Lower lobe of right lung (tissue), 2 donors: ENCODE data around the gene EPB41L1. TPM values are rescaled to one million over a fixed set of nuclear protein-coding genes. Genes with fewer than 3 reads are reported as not detected.

Experiments
- ATAC-seq, 2 donors: fragments of 200-7000 bp; cut with Tn5 transposase; one replicate each; pipeline ENCODE4 v1.9.1; 2020 to 2022; ENCODE audit warnings: mild to moderate bottlenecking in 2 of 2, moderate library complexity in 2 of 2
- DNase-seq: peaks from one replicate; pipeline ENCODE4 v3.0.0-alpha.2; 2020
- H3K27ac ChIP-seq: fragments of 200-600 bp; one replicate; pipeline ENCODE4 v1.8.0; 2022
- H3K27me3 ChIP-seq: fragments of 200-600 bp; one replicate; pipeline ENCODE4 v1.8.0; 2022; ENCODE audit warnings: low read depth
- H3K36me3 ChIP-seq: fragments of 200-600 bp; one replicate; pipeline ENCODE4 v1.8.0; 2022; ENCODE audit warnings: mild to moderate bottlenecking
- H3K4me1 ChIP-seq: fragments of 200-600 bp; one replicate; pipeline ENCODE4 v1.8.0; 2022
- H3K4me3 ChIP-seq: fragments of 200-600 bp; one replicate; pipeline ENCODE4 v1.8.0; 2022; ENCODE audit warnings: mild to moderate bottlenecking
- H3K9me3 ChIP-seq: fragments of 200-600 bp; one replicate; pipeline ENCODE4 v1.8.0; 2022
- intact Hi-C: fragments of 100-400 bp; cut with DNase I; formaldehyde crosslinking; loops from one replicate; pipeline ENCODE4 v1.11.0; 2022
- total RNA-seq: library from RNA; stranded (reverse); fragmentation: NEBNext Ultra II Directional; extraction: Animal tissue kit (Norgen Biotek cat#: 25700); gene quantifications from one replicate; pipeline ENCODE4 v1.2.1, GENCODE V29; 2021
- TF ChIP-seq, protein P1 (sequence below): fragments of 200-600 bp; IDR thresholded peaks from one replicate; pipeline ENCODE4 v1.8.0; 2022; ENCODE audit warnings: antibody characterized with exemption, mild to moderate bottlenecking
- donor health status: DM: no; HTN: yes; CAD: no; lungs with severe emphysema.

The EPB41L1 gene
- total RNA-seq, 1 donor from 2014 or later = 68.9 TPM

DNA sequence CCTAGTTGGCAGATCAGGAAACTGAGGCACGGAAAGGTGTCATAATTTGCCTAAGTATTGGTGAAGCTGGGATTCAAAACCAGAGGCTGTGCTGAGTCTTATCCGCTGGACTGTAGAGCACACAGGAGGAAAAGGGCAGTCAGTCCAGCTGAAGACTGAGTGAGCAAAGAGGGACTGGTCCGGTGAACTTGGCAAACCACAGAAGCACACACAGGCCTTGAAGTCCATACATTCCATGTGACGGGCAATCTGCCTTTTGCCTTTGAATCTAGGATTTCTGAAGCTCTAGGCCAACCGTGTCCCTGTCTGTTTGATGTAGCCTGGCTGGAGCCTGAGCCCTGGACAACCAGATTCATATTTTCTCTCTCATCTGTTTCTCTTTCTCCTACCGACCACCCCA is 34.3 kb upstream of the EPB41L1 start:
- TF ChIP-seq, protein P1, sequence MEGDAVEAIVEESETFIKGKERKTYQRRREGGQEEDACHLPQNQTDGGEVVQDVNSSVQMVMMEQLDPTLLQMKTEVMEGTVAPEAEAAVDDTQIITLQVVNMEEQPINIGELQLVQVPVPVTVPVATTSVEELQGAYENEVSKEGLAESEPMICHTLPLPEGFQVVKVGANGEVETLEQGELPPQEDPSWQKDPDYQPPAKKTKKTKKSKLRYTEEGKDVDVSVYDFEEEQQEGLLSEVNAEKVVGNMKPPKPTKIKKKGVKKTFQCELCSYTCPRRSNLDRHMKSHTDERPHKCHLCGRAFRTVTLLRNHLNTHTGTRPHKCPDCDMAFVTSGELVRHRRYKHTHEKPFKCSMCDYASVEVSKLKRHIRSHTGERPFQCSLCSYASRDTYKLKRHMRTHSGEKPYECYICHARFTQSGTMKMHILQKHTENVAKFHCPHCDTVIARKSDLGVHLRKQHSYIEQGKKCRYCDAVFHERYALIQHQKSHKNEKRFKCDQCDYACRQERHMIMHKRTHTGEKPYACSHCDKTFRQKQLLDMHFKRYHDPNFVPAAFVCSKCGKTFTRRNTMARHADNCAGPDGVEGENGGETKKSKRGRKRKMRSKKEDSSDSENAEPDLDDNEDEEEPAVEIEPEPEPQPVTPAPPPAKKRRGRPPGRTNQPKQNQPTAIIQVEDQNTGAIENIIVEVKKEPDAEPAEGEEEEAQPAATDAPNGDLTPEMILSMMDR = no peak
- Histone ChIP-seq H3K9me3 (no peaks in the 10 kb centered on the region), H3K27me3 (no peaks in the 10 kb centered on the region), H3K27ac (no peak overlapping the region), H3K4me3 (no peak overlapping the region), H3K4me1 (peaks cover 31% of the 10 kb centered on the region), H3K36me3 (no peaks in the 10 kb centered on the region)
- intact Hi-C loops = no loop called here
- no peak for ATAC-seq
- DNase-seq = no peak

DNA sequence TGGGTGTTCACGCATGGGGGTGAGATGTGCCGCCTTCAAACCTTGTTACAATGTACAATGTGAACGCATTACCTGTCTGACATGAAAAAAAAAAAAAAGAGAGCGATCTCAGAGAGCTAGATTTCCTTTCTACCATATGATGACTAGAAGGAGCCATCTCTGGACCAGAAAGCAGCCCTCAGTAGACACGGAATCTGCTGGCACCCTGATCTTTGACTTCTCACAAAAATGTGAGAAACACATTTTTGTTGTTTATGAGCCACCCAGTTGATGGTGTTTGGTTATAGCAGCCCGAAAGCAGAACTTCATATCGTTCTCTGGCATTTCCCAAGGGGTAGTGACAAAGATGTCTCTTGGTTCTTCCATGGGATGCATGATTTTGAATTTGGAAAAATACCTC is 33.5 kb upstream of the EPB41L1 start:
- Histone ChIP-seq H3K4me1 (peaks cover 25% of the 10 kb centered on the region), H3K27me3 (no peaks in the 10 kb centered on the region), H3K27ac (no peak overlapping the region), H3K4me3 (no peak overlapping the region), H3K36me3 (no peaks in the 10 kb centered on the region), H3K9me3 (no peaks in the 10 kb centered on the region)
- TF ChIP-seq, protein P1 = no peak
- ATAC-seq = no peak
- DNase-seq = no peak
- intact Hi-C loops = no loop called here

DNA sequence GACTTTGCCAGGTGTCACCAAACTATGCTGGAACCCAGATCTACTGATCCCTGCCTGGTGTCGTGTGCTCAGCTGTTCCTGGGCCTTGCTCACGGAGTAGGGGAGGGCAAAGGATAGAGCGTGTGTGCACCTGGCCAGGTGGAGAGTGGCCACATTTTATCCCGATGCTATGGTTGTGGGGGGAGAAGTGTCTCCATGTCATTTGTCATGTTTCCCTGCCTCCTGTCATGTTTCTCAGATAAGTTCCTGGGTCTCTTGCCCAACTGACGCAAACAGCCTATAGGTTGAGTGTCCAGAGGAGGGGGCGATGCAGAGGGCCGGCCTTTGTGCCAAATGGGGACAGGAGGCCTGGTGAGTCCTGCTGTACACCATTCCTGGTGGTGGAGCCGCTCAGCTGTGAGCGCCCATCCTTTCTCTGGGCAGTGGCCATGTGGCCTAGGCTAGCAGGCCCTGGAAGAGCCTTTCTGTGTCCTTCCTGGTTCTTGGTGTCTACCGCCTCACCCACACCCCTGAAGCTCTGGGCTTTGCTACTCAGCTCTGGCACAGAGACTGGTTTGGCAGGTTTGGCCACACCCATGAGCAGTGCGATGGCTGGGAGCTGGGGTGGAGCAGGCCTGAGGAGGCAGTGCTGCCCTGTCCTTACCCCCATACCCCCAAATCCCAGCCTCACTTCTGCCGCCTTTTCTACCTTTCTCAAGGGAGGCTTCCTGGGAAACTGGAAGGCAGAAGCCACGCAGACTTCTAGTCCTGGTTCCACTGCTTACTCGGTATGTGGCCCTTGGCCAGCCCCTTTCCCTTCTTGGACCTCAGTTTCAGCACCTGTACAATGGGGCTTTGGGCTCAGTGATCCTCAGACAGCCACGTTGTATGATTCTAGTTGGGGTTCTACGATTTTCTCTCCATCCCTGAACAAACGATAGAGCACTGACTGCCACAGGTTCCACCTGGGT is 32.3 kb upstream of the EPB41L1 start:
- peaks cover 15% of the 10 kb centered on the region for H3K4me1 ChIP-seq
- ATAC-seq = peak; percentile 95 to 97

DNA sequence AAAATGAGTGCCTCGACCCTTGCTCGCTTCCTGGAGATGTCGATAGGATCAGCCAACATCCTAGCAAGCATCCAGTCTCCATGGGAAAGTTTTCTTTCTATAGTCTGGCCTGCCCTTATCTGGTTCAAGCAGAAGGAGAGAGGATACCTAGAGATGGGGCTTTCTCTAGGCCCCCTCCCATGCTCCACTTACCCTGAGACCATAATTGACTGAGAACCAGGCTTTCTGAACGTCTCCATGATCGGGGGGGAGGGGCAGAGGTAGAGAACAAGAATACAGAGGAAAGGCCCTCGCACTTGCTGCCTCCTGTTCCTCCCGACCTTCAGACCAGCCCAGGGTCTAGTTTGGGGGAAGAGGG is 31.6 kb upstream of the EPB41L1 start:
- H3K4me1 ChIP-seq = peaks cover 8% of the 10 kb centered on the region
- no peaks in the 10 kb centered on the region for H3K27me3 ChIP-seq
- ATAC-seq (no peak), DNase-seq (no peak)
- H3K27ac ChIP-seq = no peak overlapping the region
- H3K9me3 ChIP-seq = no peaks in the 10 kb centered on the region
- no peaks in the 10 kb centered on the region for H3K36me3 ChIP-seq
- TF ChIP-seq, protein P1 = no peak
- no peak overlapping the region for H3K4me3 ChIP-seq
- intact Hi-C loops = no loop called here

More for the DNA sequence above, 32.3 kb upstream of the EPB41L1 start:
- peak overlapping the region; percentile 32 for H3K27ac ChIP-seq
- no peaks in the 10 kb centered on the region for H3K9me3 ChIP-seq
- intact Hi-C loops = no loop called here
- H3K36me3 ChIP-seq = no peaks in the 10 kb centered on the region
- DNase-seq = peak; percentile 86
- no peaks in the 10 kb centered on the region for H3K27me3 ChIP-seq
- no peak overlapping the region for H3K4me3 ChIP-seq
- TF ChIP-seq, protein P1 = no peak

DNA sequence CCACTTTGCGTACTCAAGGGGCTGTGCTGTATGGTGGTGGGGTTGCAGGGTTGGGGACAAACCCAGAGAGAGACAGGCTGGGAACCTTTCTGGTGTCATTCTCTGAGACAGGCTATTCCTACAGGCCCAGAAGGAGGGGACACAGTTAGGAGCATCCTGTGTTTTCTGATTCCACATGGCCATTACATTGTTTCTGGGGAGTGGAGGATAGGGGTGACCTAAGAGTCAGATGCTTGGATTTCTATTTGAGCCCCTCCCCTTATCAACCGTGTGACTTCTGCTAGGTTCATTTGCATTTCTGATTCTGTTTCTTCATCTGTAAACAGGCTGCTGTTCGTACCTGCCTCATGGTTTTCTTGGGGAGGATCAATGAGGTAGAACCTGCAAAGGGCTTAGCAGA is 29.4 kb upstream of the EPB41L1 start:
- Histone ChIP-seq H3K4me3 (no peak overlapping the region), H3K27me3 (no peaks in the 10 kb centered on the region), H3K36me3 (no peaks in the 10 kb centered on the region), H3K4me1 (no peaks in the 10 kb centered on the region), H3K27ac (no peak overlapping the region), H3K9me3 (no peaks in the 10 kb centered on the region)
- DNase-seq (no peak), ATAC-seq (no peak)
- intact Hi-C loops = no loop called here
- TF ChIP-seq, protein P1 = no peak
